K562 (cell line): ENCODE results near the gene ZSWIM8. TPM values are rescaled to one million over a fixed set of nuclear protein-coding genes. Genes with fewer than 3 reads are reported as not detected.
A peak's percentile ranks its signal among the peaks of the same experiment; 100 is the strongest.

Experiments
- ARID3B ChIP-seq: fragments of 250-450 bp; sonication (Bioruptor Pico); IDR thresholded peaks from 2 replicates; pipeline ENCODE4 v1.4.0; 2020; ENCODE audit warnings: borderline replicate concordance
- CBX3 ChIP-seq, 2 experiments: IDR thresholded peaks; 1 replicate in 1 of 2; 2 replicates in 1 of 2; pipeline ENCODE4 v1.6.1; 2012; ENCODE audit warnings: inconsistent platforms in 2 of 2, low read length in 2 of 2, borderline replicate concordance in 1 of 2, control low read depth in 1 of 2
- RERE ChIP-seq: sonication (generic); formaldehyde crosslinking; IDR thresholded peaks from 2 replicates; pipeline ENCODE4 v1.8.0; 2023; ENCODE audit warnings: missing genetic modification reagents, mild to moderate bottlenecking, borderline replicate concordance
- REST ChIP-seq, 2 experiments: fragments of 450-650 bp; formaldehyde crosslinking in 1 of 2; IDR thresholded peaks; 2 replicates each; pipeline versions ENCODE4 v1.4.0 to v1.6.1; 2014 to 2020; ENCODE audit warnings: mild to moderate bottlenecking in 2 of 2, borderline replicate concordance in 1 of 2, low read depth in 1 of 2
- SMAD4 ChIP-seq: fragments of 250-450 bp; sonication (Bioruptor Pico); conservative IDR thresholded peaks from 2 replicates; pipeline ENCODE4 v1.8.0; 2021; ENCODE audit warnings: inconsistent platforms, mild to moderate bottlenecking, moderate library complexity
- SPI1 ChIP-seq: IDR thresholded peaks from 2 replicates; pipeline ENCODE4 v1.6.1; 2011; ENCODE audit warnings: low read depth, low read length, control low read depth, borderline replicate concordance
- THAP12 ChIP-seq: fragments of 250-450 bp; sonication (Bioruptor Pico); IDR thresholded peaks from 2 replicates; pipeline ENCODE4 v1.9.0; 2021; ENCODE audit warnings: mild to moderate bottlenecking, inconsistent platforms
- polyA plus RNA-seq, 8 experiments: library from polyadenylated mRNA; depleted of rRNA in 4 of 8; stranded (reverse) in 5 of 8; unstranded in 3 of 8; fragments of >200 nt; fragmentation: Nextera tagmentation in 2 of 8; fragmentation: Illumina TruSeq in 1 of 8; extraction: Ambion mirVana in 2 of 8; extraction: Trizol in 1 of 8; gene quantifications; 2 replicates each; pipeline versions ENCODE4 v1.2.1 to v1.2.3, GENCODE V29; 2011 to 2014; ENCODE audit warnings: inconsistent platforms in 1 of 8, missing spikeins in 1 of 8
- total RNA-seq, 7 experiments: library from RNA; depleted of rRNA in 6 of 7; stranded (reverse); fragments of >200 nt in 6 of 7; fragmentation: Illumina TruSeq in 2 of 7; extraction: Trizol in 2 of 7; gene quantifications; 2 replicates each; pipeline versions ENCODE4 v1.2.1 to v1.2.3, GENCODE V29; 2011 to 2021; ENCODE audit warnings: low replicate concordance in 1 of 7

The ZSWIM8 gene
- total and polyA plus RNA-seq, 9 of the 15 experiments (the other 6 are each of a cell fraction or from before 2014, with no cell fraction given) = 5.6 to 47.8 (median 26.7) TPM

GRCh38 chr10:73848821-73849489 is 63.5 kb downstream of the ZSWIM8 start (continued):
- TF ChIP-seq SMAD4 (CRISPR knock-in tag) (no peak), REST (IDR thresholded peaks at IDR 0.05; ENCODE audit: borderline replicate concordance) (peak; percentile 95), REST (CRISPR knock-in tag; IDR thresholded peaks at IDR 0.05; ENCODE audit: low read depth) (no peak), ARID3B (CRISPR knock-in tag) (no peak), SPI1 (no peak), CBX3 (IDR thresholded peaks at IDR 0.05; ENCODE audit: borderline replicate concordance in 1 of 2, low read length in 2 of 2) (0 out of 3 replicates have a peak, but pooled peaks of 1 of the 2 experiments have one; percentile 66), RERE (0 out of 2 replicates have a peak, but pooled peaks have one; percentile 25), THAP12 (CRISPR knock-in tag) (no peak)
